ENCODE data around the gene CHRNA3.

DNA sequence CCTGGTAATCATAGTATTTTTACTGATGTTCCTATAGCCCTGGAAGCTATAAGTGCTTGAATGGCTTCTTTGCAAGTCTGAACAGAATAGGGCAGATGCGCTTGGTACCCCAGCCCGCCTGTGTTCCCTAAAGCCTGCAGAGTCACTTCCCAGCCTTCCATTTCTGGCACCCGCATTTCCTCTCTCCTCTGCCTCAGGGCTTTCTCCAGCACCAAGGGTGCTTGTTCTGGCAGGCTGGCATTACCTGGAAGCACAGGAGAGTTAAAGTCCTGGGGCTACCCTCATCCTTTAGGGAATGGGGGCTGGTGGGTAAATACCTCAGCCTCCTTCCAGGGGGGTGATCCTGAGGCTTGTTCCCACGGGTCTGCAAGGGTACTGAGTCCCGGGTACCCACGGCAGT is 7.4 kb upstream of the CHRNA3 start:
- TF ChIP-seq, protein P1, sequence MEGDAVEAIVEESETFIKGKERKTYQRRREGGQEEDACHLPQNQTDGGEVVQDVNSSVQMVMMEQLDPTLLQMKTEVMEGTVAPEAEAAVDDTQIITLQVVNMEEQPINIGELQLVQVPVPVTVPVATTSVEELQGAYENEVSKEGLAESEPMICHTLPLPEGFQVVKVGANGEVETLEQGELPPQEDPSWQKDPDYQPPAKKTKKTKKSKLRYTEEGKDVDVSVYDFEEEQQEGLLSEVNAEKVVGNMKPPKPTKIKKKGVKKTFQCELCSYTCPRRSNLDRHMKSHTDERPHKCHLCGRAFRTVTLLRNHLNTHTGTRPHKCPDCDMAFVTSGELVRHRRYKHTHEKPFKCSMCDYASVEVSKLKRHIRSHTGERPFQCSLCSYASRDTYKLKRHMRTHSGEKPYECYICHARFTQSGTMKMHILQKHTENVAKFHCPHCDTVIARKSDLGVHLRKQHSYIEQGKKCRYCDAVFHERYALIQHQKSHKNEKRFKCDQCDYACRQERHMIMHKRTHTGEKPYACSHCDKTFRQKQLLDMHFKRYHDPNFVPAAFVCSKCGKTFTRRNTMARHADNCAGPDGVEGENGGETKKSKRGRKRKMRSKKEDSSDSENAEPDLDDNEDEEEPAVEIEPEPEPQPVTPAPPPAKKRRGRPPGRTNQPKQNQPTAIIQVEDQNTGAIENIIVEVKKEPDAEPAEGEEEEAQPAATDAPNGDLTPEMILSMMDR (IDR thresholded peaks at IDR 0.05): no peak
- no peak for TF ChIP-seq EZH2 (IDR thresholded peaks at IDR 0.05; ENCODE audit: borderline replicate concordance, insufficient read depth, low read depth, low read length, poor library complexity, severe bottlenecking)
